GM23338 (cell line): ENCODE measurements around the gene FSTL3.

Experiments used
- CREB1 ChIP-seq: fragments of 250-450 bp; sonication (Bioruptor Pico); IDR thresholded peaks from 2 replicates; pipeline ENCODE4 v1.5.0; 2020; ENCODE audit warnings: low read depth, mild to moderate bottlenecking, moderate library complexity
- EZH2 ChIP-seq: fragments of 200-600 bp; sonication (generic); IDR thresholded peaks from one replicate; pipeline ENCODE4 v1.8.0; 2017; ENCODE audit warnings: antibody characterized with exemption, mild to moderate bottlenecking, low read depth; ENCODE audit not compliant: unreplicated experiment
- EZH2phosphoT487 ChIP-seq: fragments of 200-600 bp; sonication (generic); IDR thresholded peaks from one replicate; pipeline ENCODE4 v1.8.1; 2018; ENCODE audit warnings: antibody characterized with exemption; ENCODE audit not compliant: unreplicated experiment
- JUNB ChIP-seq: IDR thresholded peaks from one replicate; pipeline ENCODE4 v1.6.1; 2016; ENCODE audit warnings: antibody characterized with exemption; ENCODE audit not compliant: unreplicated experiment
- NANOG ChIP-seq: IDR thresholded peaks from 2 replicates; pipeline ENCODE4 v1.6.1; 2016; ENCODE audit warnings: antibody characterized with exemption, borderline replicate concordance
- POLR2AphosphoS5 ChIP-seq: IDR thresholded peaks from 2 replicates; pipeline ENCODE4 v1.6.1; 2016; ENCODE audit warnings: antibody characterized with exemption, low read depth
- STAT1 ChIP-seq: IDR thresholded peaks from one replicate; pipeline ENCODE4 v1.6.1; 2016; ENCODE audit warnings: antibody characterized with exemption; ENCODE audit not compliant: unreplicated experiment
- ZNF114 ChIP-seq: fragments of 250-450 bp; sonication (Bioruptor Pico); IDR thresholded peaks from 2 replicates; pipeline ENCODE4 v1.5.0; 2020; ENCODE audit warnings: mild to moderate bottlenecking, moderate library complexity
- ZNF331 ChIP-seq: fragments of 250-450 bp; sonication (Bioruptor Pico); IDR thresholded peaks from 2 replicates; pipeline ENCODE4 v1.5.0; 2020; ENCODE audit warnings: low read depth, mild to moderate bottlenecking, moderate library complexity
- TF ChIP-seq, protein P1 (sequence below), 2 experiments: fragments of 200-600 bp in 1 of 2; sonication (generic) in 1 of 2; conservative IDR thresholded peaks; 2 replicates each; pipeline versions ENCODE4 v1.5.1 to v1.6.1; 2016 to 2017; ENCODE audit warnings: antibody characterized with exemption in 2 of 2, low read depth in 2 of 2, mild to moderate bottlenecking in 2 of 2, moderate library complexity in 1 of 2
- TF ChIP-seq, protein P2 (sequence below): IDR thresholded peaks from 2 replicates; pipeline ENCODE4 v1.6.1; 2016; ENCODE audit warnings: antibody characterized with exemption
- TF ChIP-seq, protein P3 (sequence below): IDR thresholded peaks from one replicate; pipeline ENCODE4 v1.6.1; 2018; ENCODE audit warnings: antibody characterized with exemption; ENCODE audit not compliant: unreplicated experiment
- TF ChIP-seq, protein P4 (sequence below): fragments of 250-450 bp; sonication (Bioruptor Pico); IDR thresholded peaks from 2 replicates; pipeline ENCODE4 v1.5.0; 2020; ENCODE audit warnings: mild to moderate bottlenecking, moderate library complexity

DNA sequence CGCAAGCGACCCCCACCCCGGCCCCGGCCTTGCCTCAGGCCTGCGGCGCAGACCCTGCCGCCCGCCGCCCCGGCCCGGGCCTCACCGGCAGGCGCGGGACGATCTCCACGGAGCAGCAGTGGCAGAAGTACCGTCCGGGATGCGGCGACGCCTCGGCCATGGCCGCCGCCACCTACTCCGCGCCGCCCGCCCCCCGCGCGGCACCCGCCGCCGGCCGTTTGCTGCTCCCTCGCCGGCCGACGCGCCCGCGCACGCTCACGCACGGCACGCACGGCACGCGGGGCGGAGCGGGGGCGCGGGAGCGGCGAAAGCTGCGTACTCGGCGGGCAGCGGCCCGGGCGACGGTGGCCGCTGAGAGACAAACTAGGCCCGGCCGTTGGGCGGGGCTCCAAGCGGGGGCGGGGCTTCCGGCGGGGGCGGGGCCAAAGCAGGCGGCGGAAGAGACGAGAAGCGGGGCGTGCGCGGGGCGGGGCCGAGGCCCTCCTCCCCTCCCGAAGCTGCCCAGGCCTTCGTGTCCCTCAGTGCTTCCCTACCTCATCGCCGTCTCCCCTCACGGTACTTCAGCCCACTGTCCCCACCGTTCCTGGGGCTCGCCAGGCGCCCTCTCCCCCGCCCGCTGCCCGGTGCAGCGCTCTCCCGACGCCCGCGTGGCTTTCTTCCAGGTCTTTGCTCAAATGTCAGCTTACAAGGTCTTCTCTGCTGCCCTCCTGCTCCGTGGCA is 13.1 kb upstream of the FSTL3 start, which contains the start of gene RNF126:
- TF ChIP-seq, protein P1, sequence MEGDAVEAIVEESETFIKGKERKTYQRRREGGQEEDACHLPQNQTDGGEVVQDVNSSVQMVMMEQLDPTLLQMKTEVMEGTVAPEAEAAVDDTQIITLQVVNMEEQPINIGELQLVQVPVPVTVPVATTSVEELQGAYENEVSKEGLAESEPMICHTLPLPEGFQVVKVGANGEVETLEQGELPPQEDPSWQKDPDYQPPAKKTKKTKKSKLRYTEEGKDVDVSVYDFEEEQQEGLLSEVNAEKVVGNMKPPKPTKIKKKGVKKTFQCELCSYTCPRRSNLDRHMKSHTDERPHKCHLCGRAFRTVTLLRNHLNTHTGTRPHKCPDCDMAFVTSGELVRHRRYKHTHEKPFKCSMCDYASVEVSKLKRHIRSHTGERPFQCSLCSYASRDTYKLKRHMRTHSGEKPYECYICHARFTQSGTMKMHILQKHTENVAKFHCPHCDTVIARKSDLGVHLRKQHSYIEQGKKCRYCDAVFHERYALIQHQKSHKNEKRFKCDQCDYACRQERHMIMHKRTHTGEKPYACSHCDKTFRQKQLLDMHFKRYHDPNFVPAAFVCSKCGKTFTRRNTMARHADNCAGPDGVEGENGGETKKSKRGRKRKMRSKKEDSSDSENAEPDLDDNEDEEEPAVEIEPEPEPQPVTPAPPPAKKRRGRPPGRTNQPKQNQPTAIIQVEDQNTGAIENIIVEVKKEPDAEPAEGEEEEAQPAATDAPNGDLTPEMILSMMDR (conservative IDR thresholded peaks at IDR 0.05; ENCODE audit: low read depth in 2 of 2), result no peak
- TF ChIP-seq NANOG, result no peak
- no peak for TF ChIP-seq EZH2phosphoT487
- TF ChIP-seq EZH2, result no peak
- peak; percentile 53 for TF ChIP-seq POLR2AphosphoS5
- TF ChIP-seq CREB1 (CRISPR knock-in tag), result no peak; the same call in 1 of the 2 replicates
- TF ChIP-seq JUNB, result no peak
- TF ChIP-seq, protein P2, sequence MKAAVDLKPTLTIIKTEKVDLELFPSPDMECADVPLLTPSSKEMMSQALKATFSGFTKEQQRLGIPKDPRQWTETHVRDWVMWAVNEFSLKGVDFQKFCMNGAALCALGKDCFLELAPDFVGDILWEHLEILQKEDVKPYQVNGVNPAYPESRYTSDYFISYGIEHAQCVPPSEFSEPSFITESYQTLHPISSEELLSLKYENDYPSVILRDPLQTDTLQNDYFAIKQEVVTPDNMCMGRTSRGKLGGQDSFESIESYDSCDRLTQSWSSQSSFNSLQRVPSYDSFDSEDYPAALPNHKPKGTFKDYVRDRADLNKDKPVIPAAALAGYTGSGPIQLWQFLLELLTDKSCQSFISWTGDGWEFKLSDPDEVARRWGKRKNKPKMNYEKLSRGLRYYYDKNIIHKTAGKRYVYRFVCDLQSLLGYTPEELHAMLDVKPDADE, result no peak
- TF ChIP-seq, protein P3, sequence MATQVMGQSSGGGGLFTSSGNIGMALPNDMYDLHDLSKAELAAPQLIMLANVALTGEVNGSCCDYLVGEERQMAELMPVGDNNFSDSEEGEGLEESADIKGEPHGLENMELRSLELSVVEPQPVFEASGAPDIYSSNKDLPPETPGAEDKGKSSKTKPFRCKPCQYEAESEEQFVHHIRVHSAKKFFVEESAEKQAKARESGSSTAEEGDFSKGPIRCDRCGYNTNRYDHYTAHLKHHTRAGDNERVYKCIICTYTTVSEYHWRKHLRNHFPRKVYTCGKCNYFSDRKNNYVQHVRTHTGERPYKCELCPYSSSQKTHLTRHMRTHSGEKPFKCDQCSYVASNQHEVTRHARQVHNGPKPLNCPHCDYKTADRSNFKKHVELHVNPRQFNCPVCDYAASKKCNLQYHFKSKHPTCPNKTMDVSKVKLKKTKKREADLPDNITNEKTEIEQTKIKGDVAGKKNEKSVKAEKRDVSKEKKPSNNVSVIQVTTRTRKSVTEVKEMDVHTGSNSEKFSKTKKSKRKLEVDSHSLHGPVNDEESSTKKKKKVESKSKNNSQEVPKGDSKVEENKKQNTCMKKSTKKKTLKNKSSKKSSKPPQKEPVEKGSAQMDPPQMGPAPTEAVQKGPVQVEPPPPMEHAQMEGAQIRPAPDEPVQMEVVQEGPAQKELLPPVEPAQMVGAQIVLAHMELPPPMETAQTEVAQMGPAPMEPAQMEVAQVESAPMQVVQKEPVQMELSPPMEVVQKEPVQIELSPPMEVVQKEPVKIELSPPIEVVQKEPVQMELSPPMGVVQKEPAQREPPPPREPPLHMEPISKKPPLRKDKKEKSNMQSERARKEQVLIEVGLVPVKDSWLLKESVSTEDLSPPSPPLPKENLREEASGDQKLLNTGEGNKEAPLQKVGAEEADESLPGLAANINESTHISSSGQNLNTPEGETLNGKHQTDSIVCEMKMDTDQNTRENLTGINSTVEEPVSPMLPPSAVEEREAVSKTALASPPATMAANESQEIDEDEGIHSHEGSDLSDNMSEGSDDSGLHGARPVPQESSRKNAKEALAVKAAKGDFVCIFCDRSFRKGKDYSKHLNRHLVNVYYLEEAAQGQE, result no peak
- no peak for TF ChIP-seq ZNF331 (CRISPR knock-in tag)
- TF ChIP-seq, protein P4, sequence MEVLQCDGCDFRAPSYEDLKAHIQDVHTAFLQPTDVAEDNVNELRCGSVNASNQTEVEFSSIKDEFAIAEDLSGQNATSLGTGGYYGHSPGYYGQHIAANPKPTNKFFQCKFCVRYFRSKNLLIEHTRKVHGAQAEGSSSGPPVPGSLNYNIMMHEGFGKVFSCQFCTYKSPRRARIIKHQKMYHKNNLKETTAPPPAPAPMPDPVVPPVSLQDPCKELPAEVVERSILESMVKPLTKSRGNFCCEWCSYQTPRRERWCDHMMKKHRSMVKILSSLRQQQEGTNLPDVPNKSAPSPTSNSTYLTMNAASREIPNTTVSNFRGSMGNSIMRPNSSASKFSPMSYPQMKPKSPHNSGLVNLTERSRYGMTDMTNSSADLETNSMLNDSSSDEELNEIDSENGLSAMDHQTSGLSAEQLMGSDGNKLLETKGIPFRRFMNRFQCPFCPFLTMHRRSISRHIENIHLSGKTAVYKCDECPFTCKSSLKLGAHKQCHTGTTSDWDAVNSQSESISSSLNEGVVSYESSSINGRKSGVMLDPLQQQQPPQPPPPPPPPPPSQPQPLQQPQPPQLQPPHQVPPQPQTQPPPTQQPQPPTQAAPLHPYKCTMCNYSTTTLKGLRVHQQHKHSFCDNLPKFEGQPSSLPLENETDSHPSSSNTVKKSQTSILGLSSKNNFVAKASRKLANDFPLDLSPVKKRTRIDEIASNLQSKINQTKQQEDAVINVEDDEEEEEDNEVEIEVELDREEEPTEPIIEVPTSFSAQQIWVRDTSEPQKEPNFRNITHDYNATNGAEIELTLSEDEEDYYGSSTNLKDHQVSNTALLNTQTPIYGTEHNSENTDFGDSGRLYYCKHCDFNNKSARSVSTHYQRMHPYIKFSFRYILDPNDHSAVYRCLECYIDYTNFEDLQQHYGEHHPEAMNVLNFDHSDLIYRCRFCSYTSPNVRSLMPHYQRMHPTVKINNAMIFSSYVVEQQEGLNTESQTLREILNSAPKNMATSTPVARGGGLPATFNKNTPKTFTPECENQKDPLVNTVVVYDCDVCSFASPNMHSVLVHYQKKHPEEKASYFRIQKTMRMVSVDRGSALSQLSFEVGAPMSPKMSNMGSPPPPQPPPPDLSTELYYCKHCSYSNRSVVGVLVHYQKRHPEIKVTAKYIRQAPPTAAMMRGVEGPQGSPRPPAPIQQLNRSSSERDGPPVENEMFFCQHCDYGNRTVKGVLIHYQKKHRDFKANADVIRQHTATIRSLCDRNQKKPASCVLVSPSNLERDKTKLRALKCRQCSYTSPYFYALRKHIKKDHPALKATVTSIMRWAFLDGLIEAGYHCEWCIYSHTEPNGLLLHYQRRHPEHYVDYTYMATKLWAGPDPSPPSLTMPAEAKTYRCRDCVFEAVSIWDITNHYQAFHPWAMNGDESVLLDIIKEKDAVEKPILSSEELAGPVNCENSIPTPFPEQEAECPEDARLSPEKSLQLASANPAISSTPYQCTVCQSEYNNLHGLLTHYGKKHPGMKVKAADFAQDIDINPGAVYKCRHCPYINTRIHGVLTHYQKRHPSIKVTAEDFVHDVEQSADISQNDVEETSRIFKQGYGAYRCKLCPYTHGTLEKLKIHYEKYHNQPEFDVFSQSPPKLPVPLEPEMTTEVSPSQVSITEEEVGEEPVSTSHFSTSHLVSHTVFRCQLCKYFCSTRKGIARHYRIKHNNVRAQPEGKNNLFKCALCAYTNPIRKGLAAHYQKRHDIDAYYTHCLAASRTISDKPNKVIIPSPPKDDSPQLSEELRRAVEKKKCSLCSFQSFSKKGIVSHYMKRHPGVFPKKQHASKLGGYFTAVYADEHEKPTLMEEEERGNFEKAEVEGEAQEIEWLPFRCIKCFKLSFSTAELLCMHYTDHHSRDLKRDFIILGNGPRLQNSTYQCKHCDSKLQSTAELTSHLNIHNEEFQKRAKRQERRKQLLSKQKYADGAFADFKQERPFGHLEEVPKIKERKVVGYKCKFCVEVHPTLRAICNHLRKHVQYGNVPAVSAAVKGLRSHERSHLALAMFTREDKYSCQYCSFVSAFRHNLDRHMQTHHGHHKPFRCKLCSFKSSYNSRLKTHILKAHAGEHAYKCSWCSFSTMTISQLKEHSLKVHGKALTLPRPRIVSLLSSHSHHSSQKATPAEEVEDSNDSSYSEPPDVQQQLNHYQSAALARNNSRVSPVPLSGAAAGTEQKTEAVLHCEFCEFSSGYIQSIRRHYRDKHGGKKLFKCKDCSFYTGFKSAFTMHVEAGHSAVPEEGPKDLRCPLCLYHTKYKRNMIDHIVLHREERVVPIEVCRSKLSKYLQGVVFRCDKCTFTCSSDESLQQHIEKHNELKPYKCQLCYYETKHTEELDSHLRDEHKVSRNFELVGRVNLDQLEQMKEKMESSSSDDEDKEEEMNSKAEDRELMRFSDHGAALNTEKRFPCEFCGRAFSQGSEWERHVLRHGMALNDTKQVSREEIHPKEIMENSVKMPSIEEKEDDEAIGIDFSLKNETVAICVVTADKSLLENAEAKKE, result no peak
- no peak for TF ChIP-seq STAT1
- no peak for TF ChIP-seq ZNF114 (CRISPR knock-in tag)
